Activated CD8-positive, alpha-beta T cell treated with anti-CD3 and anti-CD28 coated beads for 36 hours (primary cell): Measurements from ENCODE around the gene RESF1. TPM values are rescaled to one million over a fixed set of nuclear protein-coding genes. Genes with fewer than 3 reads are reported as not detected.

ENCODE experiments used
- ATAC-seq: fragments of 200-7000 bp; cut with Tn5 transposase; one replicate; pipeline ENCODE4 v1.10.0; 2021; ENCODE audit warnings: mild to moderate bottlenecking, moderate library complexity
- CTCF ChIA-PET: fragments of 350-600 bp; sonication (Branson Sonifier 250); formaldehyde crosslinking; loops from one replicate; lab custom pipeline; 2021; ENCODE audit warnings: antibody characterized with exemption; lab: Charles Lee
- POLR2A ChIA-PET: fragments of 350-600 bp; sonication (Branson Sonifier 250); formaldehyde crosslinking; loops from one replicate; lab custom pipeline; 2021; ENCODE audit warnings: antibody characterized with exemption; lab: Charles Lee
- DNase-seq: peaks from one replicate; pipeline ENCODE4 v3.0.0-alpha.2; 2020
- H3K27ac Mint-ChIP-seq: one replicate; pipeline ENCODE4 v1.8.0; 2021; ENCODE audit warnings: mild to moderate bottlenecking, mixed read lengths
- H3K27me3 Mint-ChIP-seq: one replicate; pipeline ENCODE4 v1.8.0; 2021; ENCODE audit warnings: mixed read lengths
- H3K36me3 Mint-ChIP-seq: one replicate; pipeline ENCODE4 v1.8.0; 2021; ENCODE audit warnings: low read depth, mixed read lengths
- H3K4me1 Mint-ChIP-seq: one replicate; pipeline ENCODE4 v1.8.0; 2021; ENCODE audit warnings: low read depth, mixed read lengths
- H3K4me3 Mint-ChIP-seq: one replicate; pipeline ENCODE4 v1.8.0; 2021; ENCODE audit warnings: mild to moderate bottlenecking, moderate library complexity, mixed read lengths
- H3K9me3 Mint-ChIP-seq: one replicate; pipeline ENCODE4 v1.8.0; 2021; ENCODE audit warnings: mixed read lengths
- CTCF ChIP-seq: fragments of 200-600 bp; IDR thresholded peaks from one replicate; pipeline ENCODE4 v1.8.0; 2022; ENCODE audit warnings: antibody characterized with exemption, mild to moderate bottlenecking
- intact Hi-C: fragments of 100-400 bp; cut with micrococcal nuclease; formaldehyde crosslinking; loops from one replicate; pipeline ENCODE4 v1.10.0; 2022
- total RNA-seq, 2 experiments: library from RNA; stranded (reverse); gene quantifications; one replicate each; pipeline ENCODE4 v1.2.3, GENCODE V29; 2021

RESF1 gene
- total RNA-seq, 2 experiments from 2014 or later = 70.8 to 83.3 TPM

- POLR2A ChIA-PET = interaction anchor here (0.8 to 1.3 kb wide), 3 partner anchors 12 to 96 kb away, joined by 3 read pairs; no protein-coding TSS in a partner anchor
- TF ChIP-seq CTCF = no peak
- CTCF ChIA-PET = no interaction called here
- peaks cover 45% of the 10 kb centered on the region for H3K9me3 Mint-ChIP-seq
- H3K27ac Mint-ChIP-seq = peak overlapping the region; percentile 46
- H3K27me3 Mint-ChIP-seq = no peaks in the 10 kb centered on the region
- no peak overlapping the region for H3K4me3 Mint-ChIP-seq
- peaks cover 40% of the 10 kb centered on the region for H3K4me1 Mint-ChIP-seq
- H3K36me3 Mint-ChIP-seq = peaks cover 90% of the 10 kb centered on the region
- DNase-seq (no peak), ATAC-seq (no peak)
- intact Hi-C loops = no loop called here
Observed at GRCh38 chr12:31973818-31974217, 14.6 kb downstream of the RESF1 start.

- Mint-ChIP-seq H3K4me1 (peaks cover 31% of the 10 kb centered on the region), H3K27ac (peak overlapping the region; percentile 17), H3K9me3 (peaks cover 49% of the 10 kb centered on the region), H3K4me3 (no peak overlapping the region), H3K27me3 (no peaks in the 10 kb centered on the region), H3K36me3 (peaks cover 94% of the 10 kb centered on the region)
- CTCF ChIA-PET = no interaction called here
- TF ChIP-seq CTCF = no peak
- ATAC-seq = no peak
- intact Hi-C loops = no loop called here
- no peak for DNase-seq
- POLR2A ChIA-PET = interaction anchor here (1.3 kb wide), 1 partner anchor 97 kb away, joined by 3 read pairs; no protein-coding TSS in a partner anchor
Observed at GRCh38 chr12:31974673-31975072, 15.5 kb downstream of the RESF1 start.

- POLR2A ChIA-PET = interaction anchor here (0.6 to 1.9 kb wide), 5 partner anchors 11 to 312 kb away, joined by 3 to 9 read pairs (median 3); no protein-coding TSS in a partner anchor
Observed at GRCh38 chr12:31984806-31985591, 25.8 kb downstream of the RESF1 start.

GRCh38 chr12:31985832-31986231, 26.6 kb downstream of the RESF1 start:
- intact Hi-C loops = no loop called here
- Mint-ChIP-seq H3K27ac (peak overlapping the region; percentile 90), H3K4me1 (peaks cover 82% of the 10 kb centered on the region), H3K9me3 (peaks cover 74% of the 10 kb centered on the region), H3K4me3 (no peak overlapping the region), H3K36me3 (peaks cover 97% of the 10 kb centered on the region), H3K27me3 (no peaks in the 10 kb centered on the region)
- ATAC-seq (no peak), DNase-seq (no peak)
- CTCF ChIA-PET = interaction anchor here (1.1 kb wide), 1 partner anchor 16 kb away, joined by 5 read pairs; no protein-coding TSS in a partner anchor
- POLR2A ChIA-PET = interaction anchor here (0.5 to 1.5 kb wide), 2 partner anchors 10 to 186 kb away, joined by 3 to 9 read pairs; no protein-coding TSS in a partner anchor
- no peak for TF ChIP-seq CTCF

More at GRCh38 chr12:31984806-31985591, 25.8 kb downstream of the RESF1 start:
- H3K27me3 Mint-ChIP-seq = no peaks in the 10 kb centered on the region
- ATAC-seq (no peak), DNase-seq (no peak)
- H3K4me1 Mint-ChIP-seq = peaks cover 75% of the 10 kb centered on the region
- peaks cover 73% of the 10 kb centered on the region for H3K9me3 Mint-ChIP-seq
- H3K36me3 Mint-ChIP-seq = peaks cover 96% of the 10 kb centered on the region
- H3K4me3 Mint-ChIP-seq = peak overlapping the region; percentile 54
- TF ChIP-seq CTCF = no peak
- intact Hi-C loops = no loop called here
- H3K27ac Mint-ChIP-seq = peak overlapping the region; percentile 90
- CTCF ChIA-PET = interaction anchor here (0.9 to 1.1 kb wide), 2 partner anchors 15 to 67 kb away, joined by 4 to 5 read pairs; no protein-coding TSS in a partner anchor
